ENCODE results near the gene LAMA2. TPM values are rescaled to one million over a fixed set of nuclear protein-coding genes. Genes with fewer than 3 reads are reported as not detected.

LAMA2 gene
- total and polyA plus RNA-seq, 2 donors (not counting 3 experiments of a cell fraction or from before 2014, with no cell fraction given), result 0.51 to 0.75 TPM

GRCh38 chr6:129321303-129321702 lies 438.4 kb downstream of the LAMA2 start:
- dilution Hi-C loops (cut with MboI; ENCODE audit: extremely low pct_ligation_motif_present, low sequenced_read_pairs) (no loop called here), intact Hi-C loops (cut with micrococcal nuclease) (no loop called here)
- Histone ChIP-seq H3K36me3 (ENCODE audit: control insufficient read depth in 2 of 2, extremely low read depth in 1 of 2, insufficient read depth in 2 of 2, low read length in 2 of 2) (no peaks in the 10 kb centered on the region), H3K4me1 (ENCODE audit: control insufficient read depth, extremely low read depth, insufficient read depth, low read length) (no peaks in the 10 kb centered on the region), H4K20me1 (replicated peaks; ENCODE audit: control insufficient read depth, extremely low read depth, insufficient read depth, low read length) (no peaks in the 10 kb centered on the region), H3K79me2 (ENCODE audit: control insufficient read depth, insufficient read depth, low read length) (no peaks in the 10 kb centered on the region), H3K9ac (replicated peaks; ENCODE audit: extremely low read depth, insufficient read depth, low read length) (no peak overlapping the region), H3K9me1 (replicated peaks; ENCODE audit: control insufficient read depth, extremely low read depth, insufficient read depth, low read length) (no peaks in the 10 kb centered on the region), H2AFZ (ENCODE audit: low read depth, low read length) (no peak overlapping the region), H3K4me3 (replicated peaks in 1 of 3; ENCODE audit: insufficient read depth in 1 of 3, low read depth in 1 of 3, low read length in 3 of 3) (no peak overlapping the region), H3K9me3 (replicated peaks; ENCODE audit: control insufficient read depth, insufficient read depth, low read length) (no peaks in the 10 kb centered on the region), H3K4me2 (ENCODE audit: insufficient read depth, low read length) (no peak overlapping the region), H3K27ac (ENCODE audit: insufficient read depth, low read depth, low read length) (no peak overlapping the region), H3K27me3 (ENCODE audit: control insufficient read depth in 2 of 2, insufficient read depth in 2 of 2, low read length in 2 of 2) (peaks cover 3 to 10% of the 10 kb centered on the region in 2 experiments)
- POLR2A ChIA-PET, result no interaction called here
- no TSS peak for BruUV-seq (replicated peaks)
- TF ChIP-seq JUN (IDR thresholded peaks at IDR 0.05; ENCODE audit: borderline replicate concordance, insufficient read depth, insufficient read length, low read depth), result no peak
- TF ChIP-seq POLR2A (IDR thresholded peaks at IDR 0.05; ENCODE audit: low read depth, low read length), result no peak
- no peak for TF ChIP-seq MAX (IDR thresholded peaks at IDR 0.05; ENCODE audit: insufficient read depth, insufficient read length)
- no peak for TF ChIP-seq POLR2AphosphoS5 (IDR thresholded peaks at IDR 0.05; ENCODE audit: insufficient read depth, low read depth, low read length)
- no peak for TF ChIP-seq FOS (IDR thresholded peaks at IDR 0.05; ENCODE audit: borderline replicate concordance, insufficient read depth, low read length)
- TF ChIP-seq CTCF (IDR thresholded peaks at IDR 0.05; ENCODE audit: extremely low read depth in 1 of 2, insufficient read depth in 1 of 2, low read depth in 1 of 2, low read length in 2 of 2), result no peak
- TF ChIP-seq EZH2 (IDR thresholded peaks at IDR 0.05; ENCODE audit: borderline replicate concordance, low read depth, low read length, severe bottlenecking), result no peak
- no peak for TF ChIP-seq GATA2 (IDR thresholded peaks at IDR 0.05; ENCODE audit: insufficient read depth, insufficient read length, low read depth, low read length)
- no peak for TF ChIP-seq MYC (IDR thresholded peaks at IDR 0.05; ENCODE audit: low read depth, low read length)
- CTCF ChIA-PET, result interaction anchor here (1.2 to 2.0 kb wide), 3 partner anchors 10 to 49 kb away, joined by 3 to 7 read pairs (median 4); no protein-coding TSS in a partner anchor
- FAIRE-seq (no peak), DNase-seq (ENCODE audit: low read depth, low spot score) (no peak)

Data from endothelial cell of umbilical vein (primary cell).